K562 (cell line): ENCODE results near the gene CNRIP1. TPM values are rescaled to one million over a fixed set of nuclear protein-coding genes. Genes with fewer than 3 reads are reported as not detected.
A peak's percentile ranks its signal among the peaks of the same experiment; 100 is the strongest.

ENCODE experiments used
- ATAC-seq: fragments of 200-7000 bp; cut with Tn5 transposase; 3 replicates; pipeline ENCODE4 v1.9.1; 2020; ENCODE audit warnings: moderate library complexity
- BruUV-seq: library from RNA; stranded (reverse); fragments of 400-500 nt; replicated peaks from 2 replicates; lab custom pipeline; 2021; lab: Mats Ljungman, UMichigan
- CTCF ChIA-PET: fragments of 300-600 bp; formaldehyde crosslinking; extraction: SDS; loops from one replicate; lab custom pipeline; 2021; ENCODE audit warnings: low intra/inter-chr PET ratio; lab: Yijun Ruan, JAX
- POLR2A ChIA-PET: fragments of 300-600, 350-650 bp; sonication (Branson Sonifier 250); formaldehyde crosslinking; extraction: SDS; loops from one replicate; lab custom pipeline; 2021; ENCODE audit warnings: antibody characterized with exemption, inconsistent platforms; lab: Yijun Ruan, JAX
- DNase-seq, 4 experiments: peaks; one replicate each; pipeline versions ENCODE4 v3.0.0 to v3.0.0-alpha.2; 2011 to 2018; ENCODE audit warnings: low spot score in 3 of 4, mixed read lengths in 3 of 4; ENCODE audit errors: extremely low read depth in 1 of 4
- FAIRE-seq: peaks from 2 replicates; lab custom pipeline; 2011; peaks lifted over from hg19 to GRCh38; lab: Jason Lieb, UNC
- H2AFZ ChIP-seq: 2 replicates; pipeline ENCODE4 v1.6.0; 2011; ENCODE audit warnings: low read depth, low read length, control low read depth, inconsistent platforms
- H3K27ac ChIP-seq: fragments of 200-600 bp; 3 replicates; pipeline ENCODE4 v1.8.0; 2011; ENCODE audit warnings: low read depth, mild to moderate bottlenecking, control low read depth, inconsistent platforms, low read length, moderate library complexity, mixed read lengths; ENCODE audit errors: extremely low read depth
- H3K27me3 ChIP-seq, 2 experiments: fragments of 300-600 bp in 1 of 2; 2 replicates in 1 of 2; 3 replicates in 1 of 2; pipeline versions ENCODE4 v1.6.0 to v1.8.0; 2011; ENCODE audit warnings: inconsistent platforms in 2 of 2, low read length in 2 of 2, mild to moderate bottlenecking in 1 of 2, mixed read lengths in 1 of 2, moderate library complexity in 1 of 2; ENCODE audit not compliant: control insufficient read depth in 2 of 2, insufficient read depth in 2 of 2
- H3K36me3 ChIP-seq: fragments of 300-600 bp; 3 replicates; pipeline ENCODE4 v1.8.0; 2011; ENCODE audit warnings: mild to moderate bottlenecking, low read length, inconsistent platforms; ENCODE audit not compliant: control insufficient read depth, insufficient read depth
- H3K4me1 ChIP-seq, 2 experiments: fragments of 200-600 bp in 1 of 2; replicated peaks in 1 of 2; 2 replicates in 1 of 2; 3 replicates in 1 of 2; pipeline versions ENCODE4 v1.5.1 to v1.8.0; 2011; ENCODE audit warnings: inconsistent platforms in 2 of 2, low read length in 2 of 2, mild to moderate bottlenecking in 1 of 2, mixed read lengths in 1 of 2, moderate library complexity in 1 of 2; ENCODE audit not compliant: control insufficient read depth in 2 of 2, insufficient read depth in 2 of 2
- H3K4me2 ChIP-seq: 2 replicates; pipeline ENCODE4 v1.6.1; 2011; ENCODE audit warnings: low read length, control low read depth, inconsistent platforms, mixed read lengths; ENCODE audit not compliant: insufficient read depth
- H3K4me3 ChIP-seq: fragments of 200-600 bp; sonication (generic), shearing (Covaris generic); 2 replicates; pipeline ENCODE4 v1.5.1; 2016; ENCODE audit warnings: control low read depth, inconsistent platforms
- H3K79me2 ChIP-seq: fragments of 200-600 bp; 3 replicates; pipeline ENCODE4 v1.8.0; 2011; ENCODE audit warnings: low read length, inconsistent platforms; ENCODE audit not compliant: control insufficient read depth, insufficient read depth
- H3K9ac ChIP-seq, 2 experiments: 2 replicates each; pipeline versions ENCODE4 v1.6.0 to v1.6.1; 2011; ENCODE audit warnings: low read depth in 2 of 2, low read length in 2 of 2, control low read depth in 1 of 2, inconsistent platforms in 1 of 2, mild to moderate bottlenecking in 1 of 2, mixed read lengths in 1 of 2; ENCODE audit not compliant: insufficient read depth in 1 of 2
- H3K9me1 ChIP-seq: one replicate; pipeline ENCODE4 v1.6.0; 2011; ENCODE audit warnings: inconsistent platforms, mild to moderate bottlenecking, low read length, moderate library complexity; ENCODE audit not compliant: control insufficient read depth, insufficient read depth
- H3K9me3 ChIP-seq: replicated peaks from 2 replicates; pipeline ENCODE4 v1.5.1; 2011; ENCODE audit warnings: low read depth, low read length, inconsistent platforms; ENCODE audit not compliant: control insufficient read depth, insufficient read depth
- H4K20me1 ChIP-seq: replicated peaks from 2 replicates; pipeline ENCODE4 v1.6.1; 2011; ENCODE audit warnings: low read length, inconsistent platforms, mixed read lengths; ENCODE audit not compliant: control insufficient read depth, insufficient read depth
- CBFA2T2 ChIP-seq: fragments of 450-650 bp; conservative IDR thresholded peaks from 2 replicates; pipeline ENCODE4 v1.6.1; 2017; ENCODE audit warnings: mild to moderate bottlenecking
- CBFA2T3 ChIP-seq: fragments of 450-650 bp; IDR thresholded peaks from 2 replicates; pipeline ENCODE4 v1.6.1; 2017
- EHMT2 ChIP-seq: fragments of 450-650 bp; IDR thresholded peaks from 2 replicates; pipeline ENCODE4 v1.6.1; 2018; ENCODE audit warnings: antibody characterized with exemption
- KLF6 ChIP-seq: fragments of 250-450 bp; sonication (Bioruptor Pico); IDR thresholded peaks from 2 replicates; pipeline ENCODE4 v1.4.0; 2020; ENCODE audit warnings: mild to moderate bottlenecking, moderate library complexity, borderline replicate concordance
- SMARCB1 ChIP-seq: IDR thresholded peaks from 2 replicates; pipeline ENCODE4 v1.6.1; 2011; ENCODE audit warnings: improper control_type of control experiment, low read depth; ENCODE audit not compliant: insufficient read length
- ZNF140 ChIP-seq: fragments of 250-450 bp; sonication (Bioruptor Pico); IDR thresholded peaks from 2 replicates; pipeline ENCODE4 v1.8.0; 2021; ENCODE audit warnings: moderate library complexity, mild to moderate bottlenecking, inconsistent platforms
- WGBS: fragments of 100-300 bp; shearing (Covaris generic); methylation state at CpG from one replicate; pipeline ENCODE4 v1.1.6; 2016; ENCODE audit warnings: low coverage, mixed read lengths; ENCODE audit not compliant: insufficient coverage; ENCODE audit errors: missing lambda C conversion rate; 5-methylcytosine and 5-hydroxymethylcytosine counted together
- in situ Hi-C: fragments of 300-500 bp; cut with MboI; formaldehyde crosslinking; loops from 4 replicates; pipeline ENCODE4 v1.15.0; 2018; ENCODE audit warnings: inconsistent platforms, mixed read lengths
- intact Hi-C: fragments of 100-400 bp; cut with micrococcal nuclease; formaldehyde crosslinking; loops from 2 replicates; pipeline ENCODE4 v1.14.2; 2022
- polyA plus RNA-seq, 8 experiments: library from polyadenylated mRNA; depleted of rRNA in 4 of 8; stranded (reverse) in 5 of 8; unstranded in 3 of 8; fragments of >200 nt; fragmentation: Nextera tagmentation in 2 of 8; fragmentation: Illumina TruSeq in 1 of 8; extraction: Ambion mirVana in 2 of 8; extraction: Trizol in 1 of 8; gene quantifications; 2 replicates each; pipeline versions ENCODE4 v1.2.1 to v1.2.3, GENCODE V29; 2011 to 2014; ENCODE audit warnings: inconsistent platforms in 1 of 8, missing spikeins in 1 of 8
- total RNA-seq, 7 experiments: library from RNA; depleted of rRNA in 6 of 7; stranded (reverse); fragments of >200 nt in 6 of 7; fragmentation: Illumina TruSeq in 2 of 7; extraction: Trizol in 2 of 7; gene quantifications; 2 replicates each; pipeline versions ENCODE4 v1.2.1 to v1.2.3, GENCODE V29; 2011 to 2021; ENCODE audit warnings: low replicate concordance in 1 of 7
- TF ChIP-seq, protein P1 (sequence below), 2 experiments: fragments of 450-650 bp; IDR thresholded peaks; 2 replicates each; pipeline ENCODE4 v1.6.1; 2018; ENCODE audit warnings: mild to moderate bottlenecking in 2 of 2, low read depth in 1 of 2; ENCODE audit not compliant: partially characterized antibody in 2 of 2
- TF ChIP-seq, protein P2 (sequence below): sonication (generic); formaldehyde crosslinking; IDR thresholded peaks from 2 replicates; pipeline ENCODE4 v1.8.0; 2022; ENCODE audit warnings: missing genetic modification reagents, mild to moderate bottlenecking, moderate library complexity, borderline replicate concordance

Gene CNRIP1
- total and polyA plus RNA-seq, 9 of the 15 experiments (the other 6 are each of a cell fraction or from before 2014, with no cell fraction given): 0.59 to 2.1 (median 1.5) TPM

DNA sequence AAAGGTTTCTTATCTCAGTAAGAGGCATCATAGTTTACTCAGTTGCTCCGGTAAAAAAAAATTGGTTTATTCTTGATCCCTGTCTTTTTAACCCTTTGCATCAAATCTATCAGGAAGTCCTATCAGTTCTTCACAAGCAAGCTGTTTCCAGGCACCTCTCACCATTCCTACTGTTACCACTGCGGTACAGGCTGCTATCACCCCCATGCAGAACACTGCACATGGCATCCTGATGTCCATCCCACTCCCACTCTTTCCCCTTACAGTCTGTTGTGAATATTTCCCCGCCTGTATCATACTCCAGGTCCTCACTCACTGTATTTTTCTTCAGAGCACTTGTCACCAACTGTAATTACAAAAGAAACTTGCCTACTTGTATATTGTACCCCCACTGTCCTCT is 5.3 kb upstream of the CNRIP1 start:
- Histone ChIP-seq H3K4me1 (peaks cover 0 to 6% of the 10 kb centered on the region in 2 experiments; a peak in 1 of 5 replicates), H3K9ac (no peak overlapping the region), H3K9me3 (no peaks in the 10 kb centered on the region), H2AFZ (peak overlapping the region; percentile 67), H4K20me1 (no peaks in the 10 kb centered on the region), H3K9me1 (no peaks in the 10 kb centered on the region), H3K4me3 (no peak overlapping the region), H3K79me2 (no peaks in the 10 kb centered on the region), H3K27me3 (no peaks in the 10 kb centered on the region), H3K4me2 (no peak overlapping the region), H3K36me3 (no peaks in the 10 kb centered on the region), H3K27ac (no peak overlapping the region)
- POLR2A ChIA-PET: interaction anchor here (0.6 to 0.7 kb wide), 2 partner anchors 9 to 466 kb away, joined by 3 to 5 read pairs; no protein-coding TSS in a partner anchor
- FAIRE-seq: no peak
- 5% methylated on average over 3 of the region's 3 CpGs for WGBS
- in situ Hi-C loops (no loop called here), intact Hi-C loops (no loop called here)
- CTCF ChIA-PET: no interaction called here
- DNase-seq: peak in 3 of 4 experiments; percentile 40 to 60 (median 53)
- no peak for TF ChIP-seq KLF6
- peak; percentile 67 for TF ChIP-seq CBFA2T3
- TF ChIP-seq CBFA2T2: peak; percentile 45; the same call in 1 of the 2 replicates
- BruUV-seq: no TSS peak
- ATAC-seq: no peak

DNA sequence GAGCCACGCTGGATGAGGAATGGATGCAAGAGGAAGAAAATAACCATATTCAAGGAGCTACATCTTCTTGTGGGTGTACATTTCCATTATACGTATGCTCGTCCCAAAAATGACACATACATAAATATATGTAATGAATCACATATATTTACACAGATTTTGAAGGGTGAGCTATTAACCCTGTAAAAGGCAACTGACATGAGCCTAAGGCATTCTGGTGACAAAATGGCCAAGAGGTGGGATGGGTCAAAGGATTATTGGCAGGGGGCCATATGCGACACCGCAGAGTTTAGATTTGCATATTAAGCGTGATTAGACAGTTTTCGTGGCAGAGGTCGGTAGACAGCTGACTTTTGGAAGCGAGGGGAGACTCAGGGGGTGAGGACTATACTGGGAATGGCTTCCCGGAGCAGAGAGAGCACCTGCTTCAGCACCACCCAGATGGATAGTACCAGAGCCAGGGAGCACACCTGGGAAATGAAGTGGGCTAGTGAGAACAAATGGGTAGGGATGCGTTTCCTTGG is 431 bp upstream of the CNRIP1 start:
- H3K4me1 ChIP-seq: peaks cover 3 to 15% of the 10 kb centered on the region in 2 experiments; a peak in 3 of 5 replicates
- H3K4me3 ChIP-seq: peak overlapping the region; percentile 45
- 26% methylated on average over 11 of the region's 11 CpGs for WGBS
- H3K27ac ChIP-seq: no peak overlapping the region
- peak; percentile 69 for ATAC-seq
- no TSS peak for BruUV-seq
- in situ Hi-C loops (no loop called here), intact Hi-C loops (no loop called here)
- peak overlapping the region; percentile 72 for H3K4me2 ChIP-seq
- H3K79me2 ChIP-seq: no peaks in the 10 kb centered on the region
- no peaks in the 10 kb centered on the region for H3K27me3 ChIP-seq
- H3K9me3 ChIP-seq: no peaks in the 10 kb centered on the region
- H3K36me3 ChIP-seq: no peaks in the 10 kb centered on the region
- peak overlapping the region; percentile 88; the same call in 1 of the 2 replicates for H2AFZ ChIP-seq
- CTCF ChIA-PET: no interaction called here
- DNase-seq: peak in 3 of 4 experiments; percentile 14 to 68 (median 35)
- peak overlapping the region; percentile 44 to 88; a peak in 2 of 4 replicates for H3K9ac ChIP-seq
- POLR2A ChIA-PET: interaction anchor here (0.6 to 1.7 kb wide), 5 partner anchors 10 to 125 kb away, joined by 3 to 13 read pairs (median 5); no protein-coding TSS in a partner anchor
- FAIRE-seq: peak; percentile 49
- no peaks in the 10 kb centered on the region for H4K20me1 ChIP-seq
- no peaks in the 10 kb centered on the region for H3K9me1 ChIP-seq
- TF ChIP-seq SMARCB1: peak; percentile 30
- TF ChIP-seq EHMT2: peak; percentile 90
- TF ChIP-seq, protein P1, sequence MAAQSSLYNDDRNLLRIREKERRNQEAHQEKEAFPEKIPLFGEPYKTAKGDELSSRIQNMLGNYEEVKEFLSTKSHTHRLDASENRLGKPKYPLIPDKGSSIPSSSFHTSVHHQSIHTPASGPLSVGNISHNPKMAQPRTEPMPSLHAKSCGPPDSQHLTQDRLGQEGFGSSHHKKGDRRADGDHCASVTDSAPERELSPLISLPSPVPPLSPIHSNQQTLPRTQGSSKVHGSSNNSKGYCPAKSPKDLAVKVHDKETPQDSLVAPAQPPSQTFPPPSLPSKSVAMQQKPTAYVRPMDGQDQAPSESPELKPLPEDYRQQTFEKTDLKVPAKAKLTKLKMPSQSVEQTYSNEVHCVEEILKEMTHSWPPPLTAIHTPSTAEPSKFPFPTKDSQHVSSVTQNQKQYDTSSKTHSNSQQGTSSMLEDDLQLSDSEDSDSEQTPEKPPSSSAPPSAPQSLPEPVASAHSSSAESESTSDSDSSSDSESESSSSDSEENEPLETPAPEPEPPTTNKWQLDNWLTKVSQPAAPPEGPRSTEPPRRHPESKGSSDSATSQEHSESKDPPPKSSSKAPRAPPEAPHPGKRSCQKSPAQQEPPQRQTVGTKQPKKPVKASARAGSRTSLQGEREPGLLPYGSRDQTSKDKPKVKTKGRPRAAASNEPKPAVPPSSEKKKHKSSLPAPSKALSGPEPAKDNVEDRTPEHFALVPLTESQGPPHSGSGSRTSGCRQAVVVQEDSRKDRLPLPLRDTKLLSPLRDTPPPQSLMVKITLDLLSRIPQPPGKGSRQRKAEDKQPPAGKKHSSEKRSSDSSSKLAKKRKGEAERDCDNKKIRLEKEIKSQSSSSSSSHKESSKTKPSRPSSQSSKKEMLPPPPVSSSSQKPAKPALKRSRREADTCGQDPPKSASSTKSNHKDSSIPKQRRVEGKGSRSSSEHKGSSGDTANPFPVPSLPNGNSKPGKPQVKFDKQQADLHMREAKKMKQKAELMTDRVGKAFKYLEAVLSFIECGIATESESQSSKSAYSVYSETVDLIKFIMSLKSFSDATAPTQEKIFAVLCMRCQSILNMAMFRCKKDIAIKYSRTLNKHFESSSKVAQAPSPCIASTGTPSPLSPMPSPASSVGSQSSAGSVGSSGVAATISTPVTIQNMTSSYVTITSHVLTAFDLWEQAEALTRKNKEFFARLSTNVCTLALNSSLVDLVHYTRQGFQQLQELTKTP (IDR thresholded peaks at IDR 0.05; ENCODE audit: low read depth in 1 of 2, partially characterized antibody in 2 of 2): peak in 1 of 2 experiments; percentile 45
- TF ChIP-seq, protein P2, sequence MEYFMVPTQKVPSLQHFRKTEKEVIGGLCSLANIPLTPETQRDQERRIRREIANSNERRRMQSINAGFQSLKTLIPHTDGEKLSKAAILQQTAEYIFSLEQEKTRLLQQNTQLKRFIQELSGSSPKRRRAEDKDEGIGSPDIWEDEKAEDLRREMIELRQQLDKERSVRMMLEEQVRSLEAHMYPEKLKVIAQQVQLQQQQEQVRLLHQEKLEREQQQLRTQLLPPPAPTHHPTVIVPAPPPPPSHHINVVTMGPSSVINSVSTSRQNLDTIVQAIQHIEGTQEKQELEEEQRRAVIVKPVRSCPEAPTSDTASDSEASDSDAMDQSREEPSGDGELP: peak; percentile 45; the same call in 1 of the 2 replicates
- no peak for TF ChIP-seq ZNF140
